Upper lobe of left lung (tissue), 4 donors: ENCODE measurements around the gene ST6GALNAC2.

Experiments used
- POLR2A ChIP-seq, 4 donors: fragments of 450-650 bp; IDR thresholded peaks; one replicate each; pipeline ENCODE4 v1.5.1; 2016 to 2017; ENCODE audit warnings: antibody characterized with exemption in 4 of 4, mild to moderate bottlenecking in 2 of 4
- POLR2AphosphoS5 ChIP-seq, 2 donors: sonication (generic); formaldehyde crosslinking; IDR thresholded peaks; one replicate each; pipeline ENCODE4 v1.5.1; 2017; ENCODE audit warnings: antibody characterized with exemption in 2 of 2
- TF ChIP-seq, protein P1 (sequence below), 6 experiments: fragments of 450-650 bp in 4 of 6; fragments of 200-600 bp in 2 of 6; sonication (generic) in 2 of 6; IDR thresholded peaks; one replicate each; pipeline ENCODE4 v1.5.1; 2016 to 2019; ENCODE audit warnings: antibody characterized with exemption in 6 of 6

DNA sequence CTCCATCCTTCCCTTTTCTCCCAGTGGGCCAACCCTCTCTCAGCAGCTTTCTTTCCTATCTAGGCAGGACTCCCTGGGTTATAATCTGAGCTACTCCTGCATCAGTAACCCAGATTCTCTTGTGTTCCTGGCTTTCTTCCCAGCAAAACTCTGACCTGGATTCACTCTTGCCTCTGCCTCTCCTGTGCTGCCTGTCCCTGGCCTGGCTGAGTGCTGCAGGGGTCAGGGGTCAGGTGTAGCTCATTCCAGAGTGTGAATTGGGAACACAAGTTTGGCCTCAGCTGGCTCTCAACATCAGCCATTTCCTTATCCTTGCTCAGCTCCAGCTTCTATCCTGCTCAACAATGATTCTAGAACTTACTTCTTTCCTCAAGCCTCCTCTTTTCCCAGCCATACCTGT is 2.5 kb upstream of the ST6GALNAC2 start:
- TF ChIP-seq, protein P1, sequence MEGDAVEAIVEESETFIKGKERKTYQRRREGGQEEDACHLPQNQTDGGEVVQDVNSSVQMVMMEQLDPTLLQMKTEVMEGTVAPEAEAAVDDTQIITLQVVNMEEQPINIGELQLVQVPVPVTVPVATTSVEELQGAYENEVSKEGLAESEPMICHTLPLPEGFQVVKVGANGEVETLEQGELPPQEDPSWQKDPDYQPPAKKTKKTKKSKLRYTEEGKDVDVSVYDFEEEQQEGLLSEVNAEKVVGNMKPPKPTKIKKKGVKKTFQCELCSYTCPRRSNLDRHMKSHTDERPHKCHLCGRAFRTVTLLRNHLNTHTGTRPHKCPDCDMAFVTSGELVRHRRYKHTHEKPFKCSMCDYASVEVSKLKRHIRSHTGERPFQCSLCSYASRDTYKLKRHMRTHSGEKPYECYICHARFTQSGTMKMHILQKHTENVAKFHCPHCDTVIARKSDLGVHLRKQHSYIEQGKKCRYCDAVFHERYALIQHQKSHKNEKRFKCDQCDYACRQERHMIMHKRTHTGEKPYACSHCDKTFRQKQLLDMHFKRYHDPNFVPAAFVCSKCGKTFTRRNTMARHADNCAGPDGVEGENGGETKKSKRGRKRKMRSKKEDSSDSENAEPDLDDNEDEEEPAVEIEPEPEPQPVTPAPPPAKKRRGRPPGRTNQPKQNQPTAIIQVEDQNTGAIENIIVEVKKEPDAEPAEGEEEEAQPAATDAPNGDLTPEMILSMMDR (IDR thresholded peaks at IDR 0.05): no peak
- no peak for TF ChIP-seq POLR2A (IDR thresholded peaks at IDR 0.05)
- no peak for TF ChIP-seq POLR2AphosphoS5 (IDR thresholded peaks at IDR 0.05)
